Thyroid gland (tissue), 4 donors: Measurements from ENCODE around the gene SLC17A8. TPM values are rescaled to one million over a fixed set of nuclear protein-coding genes. Genes with fewer than 3 reads are reported as not detected.

Experiments used
- DNase-seq, 2 donors: peaks; one replicate each; pipeline ENCODE4 v3.0.0-alpha.2; 2019
- H3K27ac ChIP-seq, 3 donors: fragments of 200-600 bp; sonication (generic); 1 replicate in 2 of 3; 2 replicates in 1 of 3; pipeline ENCODE4 v1.5.1; 2016 to 2019; ENCODE audit warnings: mild to moderate bottlenecking in 1 of 3, moderate library complexity in 1 of 3
- H3K27me3 ChIP-seq: fragments of 200-600 bp; sonication (generic); one replicate; pipeline ENCODE4 v1.5.1; 2019
- H3K36me3 ChIP-seq, 2 donors: fragments of 200-600 bp; sonication (generic); one replicate each; pipeline ENCODE4 v1.5.1; 2016 to 2019
- H3K4me1 ChIP-seq, 2 donors: fragments of 200-600 bp; sonication (generic); one replicate each; pipeline ENCODE4 v1.5.1; 2017 to 2019
- H3K4me3 ChIP-seq, 3 donors: fragments of 200-600 bp; sonication (generic); replicated peaks in 1 of 3; 1 replicate in 2 of 3; 2 replicates in 1 of 3; pipeline ENCODE4 v1.5.1; 2016; ENCODE audit warnings: mild to moderate bottlenecking in 1 of 3
- H3K9me3 ChIP-seq: fragments of 200-600 bp; sonication (generic); one replicate; pipeline ENCODE4 v1.5.1; 2017
- CTCF ChIP-seq, 6 experiments: fragments of 200-600 bp in 3 of 6; fragments of 450-650 bp in 3 of 6; sonication (generic) in 3 of 6; IDR thresholded peaks; one replicate each; pipeline ENCODE4 v1.5.1; 2016 to 2019; ENCODE audit warnings: antibody characterized with exemption in 6 of 6, mild to moderate bottlenecking in 2 of 6, inconsistent platforms in 1 of 6, moderate library complexity in 1 of 6
- POLR2A ChIP-seq, 2 donors: fragments of 450-650 bp; IDR thresholded peaks; one replicate each; pipeline ENCODE4 v1.6.1; 2017; ENCODE audit warnings: antibody characterized with exemption in 2 of 2, mild to moderate bottlenecking in 2 of 2, moderate library complexity in 1 of 2
- WGBS, 2 donors: methylation state at CpG; one replicate each; pipeline ENCODE4 v1.1.5; 2017; 5-methylcytosine and 5-hydroxymethylcytosine counted together
- intact Hi-C: fragments of 100-400 bp; cut with DNase I; formaldehyde crosslinking; loops from one replicate; pipeline ENCODE4 v1.15.1; 2023
- total RNA-seq, 4 donors: library from RNA; depleted of rRNA; stranded (reverse); fragments of >200 nt; gene quantifications; one replicate each; pipeline ENCODE4 v1.2.3, GENCODE V29; 2016

The SLC17A8 gene
- total RNA-seq, 4 donors from 2014 or later: not detected

- H3K4me1 ChIP-seq: no peaks in the 10 kb centered on the region
- H3K9me3 ChIP-seq: no peaks in the 10 kb centered on the region
- H3K27me3 ChIP-seq: no peaks in the 10 kb centered on the region
- no peak overlapping the region for H3K27ac ChIP-seq
- no peak for DNase-seq
- intact Hi-C loops: no loop called here
- TF ChIP-seq CTCF (IDR thresholded peaks at IDR 0.05): no peak
- no peak for TF ChIP-seq POLR2A (IDR thresholded peaks at IDR 0.05)
- H3K4me3 ChIP-seq: no peak overlapping the region
- H3K36me3 ChIP-seq: no peaks in the 10 kb centered on the region
Observed at GRCh38 chr12:100434177-100434576, 77.3 kb downstream of the SLC17A8 start.

GRCh38 chr12:100435957-100436356 lies 79.1 kb downstream of the SLC17A8 start:
- H3K9me3 ChIP-seq: no peaks in the 10 kb centered on the region
- no peak overlapping the region for H3K4me3 ChIP-seq
- no peak for TF ChIP-seq CTCF (IDR thresholded peaks at IDR 0.05)
- no peak for TF ChIP-seq POLR2A (IDR thresholded peaks at IDR 0.05)
- intact Hi-C loops: no loop called here
- H3K27ac ChIP-seq: no peak overlapping the region
- DNase-seq: no peak
- H3K27me3 ChIP-seq: no peaks in the 10 kb centered on the region
- H3K36me3 ChIP-seq: no peaks in the 10 kb centered on the region
- no peaks in the 10 kb centered on the region for H3K4me1 ChIP-seq
- WGBS, 2 donors: 68 to 78% methylated on average over 2 of the region's 2 CpGs

GRCh38 chr12:100437038-100437841 lies 80.4 kb downstream of the SLC17A8 start:
- no peak overlapping the region for H3K27ac ChIP-seq
- H3K4me3 ChIP-seq: no peak overlapping the region
- no peaks in the 10 kb centered on the region for H3K4me1 ChIP-seq
- H3K27me3 ChIP-seq: no peaks in the 10 kb centered on the region
- no peaks in the 10 kb centered on the region for H3K9me3 ChIP-seq
- no peak for DNase-seq
- 61 to 65% methylated on average over 6 of the region's 6 CpGs for WGBS, 2 donors
- intact Hi-C loops: no loop called here
- H3K36me3 ChIP-seq: no peaks in the 10 kb centered on the region
- TF ChIP-seq CTCF (IDR thresholded peaks at IDR 0.05) (no peak), POLR2A (IDR thresholded peaks at IDR 0.05) (no peak)

- WGBS, 2 donors: 85 to 88% methylated on average over 2 of the region's 2 CpGs
- intact Hi-C loops: no loop called here
Observed at GRCh38 chr12:100439797-100440196, 82.9 kb downstream of the SLC17A8 start.

More at GRCh38 chr12:100439797-100440196, 82.9 kb downstream of the SLC17A8 start:
- no peaks in the 10 kb centered on the region for H3K27me3 ChIP-seq
- DNase-seq: no peak
- no peaks in the 10 kb centered on the region for H3K36me3 ChIP-seq
- H3K9me3 ChIP-seq: no peaks in the 10 kb centered on the region
- H3K4me1 ChIP-seq: no peaks in the 10 kb centered on the region
- TF ChIP-seq CTCF (IDR thresholded peaks at IDR 0.05) (no peak), POLR2A (IDR thresholded peaks at IDR 0.05) (no peak)
- no peak overlapping the region for H3K27ac ChIP-seq
- no peak overlapping the region for H3K4me3 ChIP-seq
